H9 (cell line): ENCODE measurements around the gene ST7L. TPM values are rescaled to one million over a fixed set of nuclear protein-coding genes. Genes with fewer than 3 reads are reported as not detected.

ENCODE experiments used
- DNase-seq: peaks from one replicate; pipeline ENCODE4 v3.0.0-alpha.2; 2017
- H2AFZ ChIP-seq: one replicate; pipeline ENCODE4 v1.6.1; 2013; ENCODE audit warnings: mild to moderate bottlenecking, low read length, control low read depth, moderate library complexity
- H2AK5ac ChIP-seq: 2 replicates; pipeline ENCODE4 v1.6.1; 2013; ENCODE audit warnings: low read length, control low read depth, mixed read lengths; ENCODE audit not compliant: insufficient read length
- H2BK120ac ChIP-seq: one replicate; pipeline ENCODE4 v1.6.1; 2013; ENCODE audit warnings: low read depth, mild to moderate bottlenecking, low read length, control low read depth, inconsistent platforms; ENCODE audit not compliant: poor library complexity, severe bottlenecking
- H2BK12ac ChIP-seq: 2 replicates; pipeline ENCODE4 v1.6.1; 2013; ENCODE audit warnings: low read length, control low read depth, mixed read lengths, low read depth; ENCODE audit not compliant: insufficient read length
- H2BK15ac ChIP-seq: 2 replicates; pipeline ENCODE4 v1.6.1; 2013; ENCODE audit warnings: low read depth, low read length, control low read depth
- H2BK20ac ChIP-seq: one replicate; pipeline ENCODE4 v1.6.1; 2013; ENCODE audit warnings: low read depth, mild to moderate bottlenecking, low read length, control low read depth, inconsistent platforms; ENCODE audit not compliant: poor library complexity, severe bottlenecking
- H2BK5ac ChIP-seq: 2 replicates; pipeline ENCODE4 v1.6.1; 2013; ENCODE audit warnings: low read length, control low read depth, mixed read lengths; ENCODE audit not compliant: insufficient read length
- H3K14ac ChIP-seq: 2 replicates; pipeline ENCODE4 v1.6.1; 2013; ENCODE audit warnings: low read length, control low read depth; ENCODE audit not compliant: insufficient read depth
- H3K18ac ChIP-seq: 2 replicates; pipeline ENCODE4 v1.6.1; 2013; ENCODE audit warnings: low read depth, mild to moderate bottlenecking, mixed read lengths, low read length, control low read depth; ENCODE audit not compliant: insufficient read length
- H3K23ac ChIP-seq: 2 replicates; pipeline ENCODE4 v1.6.1; 2013; ENCODE audit warnings: low read length, control low read depth, mixed read lengths, low read depth; ENCODE audit not compliant: insufficient read length
- H3K23me2 ChIP-seq: 2 replicates; pipeline ENCODE4 v1.6.1; 2013; ENCODE audit warnings: low read depth, mild to moderate bottlenecking, mixed read lengths, low read length, control low read depth; ENCODE audit not compliant: insufficient read length, poor library complexity, severe bottlenecking
- H3K27ac ChIP-seq: 2 replicates; pipeline ENCODE4 v1.5.1; 2013; ENCODE audit warnings: low read length, control low read depth, mixed read lengths, low read depth; ENCODE audit not compliant: insufficient read length
- H3K27me3 ChIP-seq: 2 replicates; pipeline ENCODE4 v1.6.1; 2013; ENCODE audit warnings: low read length, control low read depth, inconsistent platforms; ENCODE audit not compliant: insufficient read depth
- H3K4ac ChIP-seq: 2 replicates; pipeline ENCODE4 v1.6.1; 2013; ENCODE audit warnings: low read depth, mild to moderate bottlenecking, control low read depth, inconsistent platforms, low read length, moderate library complexity
- H3K4me1 ChIP-seq: 2 replicates; pipeline ENCODE4 v1.6.1; 2013; ENCODE audit warnings: low read length, control low read depth, inconsistent platforms; ENCODE audit not compliant: insufficient read depth
- H3K4me2 ChIP-seq: 2 replicates; pipeline ENCODE4 v1.6.1; 2013; ENCODE audit warnings: low read length, control low read depth, mixed read lengths; ENCODE audit not compliant: insufficient read length, insufficient read depth
- H3K56ac ChIP-seq: 2 replicates; pipeline ENCODE4 v1.6.1; 2013; ENCODE audit warnings: low read depth, mild to moderate bottlenecking, mixed read lengths, low read length, control low read depth; ENCODE audit not compliant: insufficient read length
- H3K79me1 ChIP-seq: 2 replicates; pipeline ENCODE4 v1.6.1; 2013; ENCODE audit warnings: low read depth, mild to moderate bottlenecking, moderate library complexity, low read length, control low read depth, inconsistent platforms; ENCODE audit not compliant: insufficient read depth, poor library complexity, severe bottlenecking
- H3K79me2 ChIP-seq: 2 replicates; pipeline ENCODE4 v1.6.1; 2013; ENCODE audit warnings: low read length, control low read depth, inconsistent platforms; ENCODE audit not compliant: insufficient read depth
- H3K9ac ChIP-seq: 2 replicates; pipeline ENCODE4 v1.6.1; 2013; ENCODE audit warnings: low read length, control low read depth, mixed read lengths; ENCODE audit not compliant: insufficient read length; ENCODE audit errors: extremely low read depth
- H3K9me3 ChIP-seq: one replicate; pipeline ENCODE4 v1.6.1; 2013; ENCODE audit warnings: low read depth, low read length, inconsistent platforms; ENCODE audit not compliant: control insufficient read depth
- H3T11ph ChIP-seq: one replicate; pipeline ENCODE4 v1.6.1; 2013; ENCODE audit warnings: mild to moderate bottlenecking, low read length, control low read depth, inconsistent platforms
- H4K20me1 ChIP-seq: one replicate; pipeline ENCODE4 v1.6.1; 2013; ENCODE audit not compliant: control insufficient read depth, insufficient read length, insufficient read depth
- H4K5ac ChIP-seq: 2 replicates; pipeline ENCODE4 v1.6.1; 2013; ENCODE audit warnings: low read depth, mild to moderate bottlenecking, mixed read lengths, low read length, control low read depth; ENCODE audit not compliant: insufficient read length
- H4K8ac ChIP-seq: replicated peaks from 2 replicates; pipeline ENCODE4 v1.6.1; 2013; ENCODE audit warnings: low read length, control low read depth, mixed read lengths, low read depth; ENCODE audit not compliant: insufficient read length
- H4K91ac ChIP-seq: 2 replicates; pipeline ENCODE4 v1.6.1; 2013; ENCODE audit warnings: low read depth, mild to moderate bottlenecking, moderate library complexity, mixed read lengths, low read length, control low read depth; ENCODE audit not compliant: insufficient read length
- H3K27ac Mint-ChIP-seq, 3 experiments: 2 replicates in 2 of 3; 3 replicates in 1 of 3; pipeline ENCODE4 v1.8.0; 2020 to 2021; ENCODE audit warnings: mixed read lengths in 3 of 3, mild to moderate bottlenecking in 1 of 3, moderate library complexity in 1 of 3
- H3K27me3 Mint-ChIP-seq: 2 replicates; pipeline ENCODE4 v1.8.0; 2021; ENCODE audit warnings: low read depth, mild to moderate bottlenecking, moderate library complexity, mixed read lengths
- H3K36me3 Mint-ChIP-seq, 3 experiments: 2 replicates in 2 of 3; 3 replicates in 1 of 3; pipeline ENCODE4 v1.8.0; 2020 to 2021; ENCODE audit warnings: low read depth in 3 of 3, mixed read lengths in 3 of 3; ENCODE audit not compliant: insufficient read depth in 1 of 3
- H3K4me1 Mint-ChIP-seq, 2 experiments: 2 replicates each; pipeline ENCODE4 v1.8.0; 2020; ENCODE audit warnings: mixed read lengths in 2 of 2
- H3K4me3 Mint-ChIP-seq, 2 experiments: 2 replicates in 1 of 2; 3 replicates in 1 of 2; pipeline ENCODE4 v1.8.0; 2020 to 2021; ENCODE audit warnings: mild to moderate bottlenecking in 2 of 2, mixed read lengths in 2 of 2, moderate library complexity in 1 of 2
- H3K9me3 Mint-ChIP-seq, 2 experiments: 2 replicates in 1 of 2; 3 replicates in 1 of 2; pipeline ENCODE4 v1.8.0; 2020; ENCODE audit warnings: mild to moderate bottlenecking in 2 of 2, mixed read lengths in 2 of 2, moderate library complexity in 1 of 2
- CTCF ChIP-seq: fragments of 200-600 bp; sonication (generic); conservative IDR thresholded peaks from 3 replicates; pipeline ENCODE4 v1.8.0; 2021; ENCODE audit warnings: antibody characterized with exemption, mild to moderate bottlenecking
- total RNA-seq: library from RNA; stranded (reverse); gene quantifications from 2 replicates; pipeline ENCODE4 v1.2.1, GENCODE V29; 2021

ST7L gene
- total RNA-seq, 1 experiment from 2014 or later: 16.0 TPM

GRCh38 chr1:112626887-112627286 lies 7.9 kb upstream of the ST7L start:
- H3K9me3 Mint-ChIP-seq: no peaks in the 10 kb centered on the region
- H3K4me2 ChIP-seq: no peak overlapping the region
- H3K4me1 ChIP-seq: no peaks in the 10 kb centered on the region

More at GRCh38 chr1:112626887-112627286, 7.9 kb upstream of the ST7L start:
- Mint-ChIP-seq H3K4me1 (peaks cover 0 to 1% of the 10 kb centered on the region in 2 experiments; a peak in 1 of 4 replicates), H3K4me3 (no peak overlapping the region), H3K27me3 (no peaks in the 10 kb centered on the region), H3K27ac (no peak overlapping the region), H3K36me3 (peaks cover 0 to 25% (median 5%) of the 10 kb centered on the region in 3 experiments; a peak in 3 of 7 replicates)
- Histone ChIP-seq H3K9me3 (no peaks in the 10 kb centered on the region), H3K4ac (no peak overlapping the region), H3K79me2 (peaks cover 23% of the 10 kb centered on the region; the same call in 1 of the 2 replicates), H3K27me3 (no peaks in the 10 kb centered on the region), H3K56ac (no peak overlapping the region), H3K79me1 (peaks cover 9% of the 10 kb centered on the region), H2BK5ac (no peak overlapping the region), H2BK20ac (no peak overlapping the region), H2BK12ac (no peak overlapping the region), H4K20me1 (no peaks in the 10 kb centered on the region), H3K18ac (no peak overlapping the region), H2AK5ac (no peak overlapping the region), H3K23ac (no peak overlapping the region), H3K27ac (no peak overlapping the region), H3K23me2 (no peaks in the 10 kb centered on the region), H2BK120ac (no peak overlapping the region), H3K9ac (no peak overlapping the region), H4K91ac (no peak overlapping the region), H3K14ac (no peak overlapping the region), H4K8ac (no peak overlapping the region), H2BK15ac (no peak overlapping the region), H2AFZ (no peak overlapping the region), H3T11ph (no peak overlapping the region), H4K5ac (no peak overlapping the region)
- TF ChIP-seq CTCF: no peak
- no peak for DNase-seq
